Loucy (cell line): Measurements from ENCODE around the gene MN1.

ENCODE experiments used
- EZH2phosphoT487 ChIP-seq: fragments of 200-600 bp; IDR thresholded peaks from 2 replicates; pipeline ENCODE4 v1.6.1; 2018; ENCODE audit warnings: antibody characterized with exemption, mild to moderate bottlenecking, moderate library complexity, borderline replicate concordance
- TF ChIP-seq, protein P1 (sequence below): fragments of 200-600 bp; sonication (generic); conservative IDR thresholded peaks from 2 replicates; pipeline ENCODE4 v1.5.1; 2014; ENCODE audit warnings: mild to moderate bottlenecking, antibody characterized with exemption, low read length

DNA sequence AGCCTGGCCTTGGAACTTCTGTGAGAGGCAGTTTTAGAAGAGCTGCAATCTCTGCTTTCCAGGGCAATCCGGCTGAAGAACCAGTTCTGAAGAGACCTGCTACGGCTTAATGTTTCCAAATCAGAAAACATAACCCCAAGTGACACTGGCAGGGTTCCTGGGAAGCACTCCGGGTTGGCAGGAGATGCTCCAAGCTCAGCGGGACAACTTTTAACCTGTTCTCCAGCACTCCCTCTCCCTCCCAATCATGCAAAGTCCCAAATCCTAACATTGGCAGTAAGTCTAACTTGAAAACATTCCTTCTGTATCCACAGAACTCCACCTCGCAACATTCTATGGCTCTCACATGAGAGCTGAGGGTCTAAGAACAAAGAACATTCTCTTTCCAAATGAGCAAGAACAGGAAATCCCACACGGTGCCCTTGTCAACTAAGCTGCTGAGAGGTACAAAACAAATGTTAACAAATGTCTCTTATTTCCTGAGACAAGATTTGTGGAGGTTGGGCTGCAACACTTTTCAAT lies 48.5 kb upstream of the MN1 start:
- TF ChIP-seq, protein P1, sequence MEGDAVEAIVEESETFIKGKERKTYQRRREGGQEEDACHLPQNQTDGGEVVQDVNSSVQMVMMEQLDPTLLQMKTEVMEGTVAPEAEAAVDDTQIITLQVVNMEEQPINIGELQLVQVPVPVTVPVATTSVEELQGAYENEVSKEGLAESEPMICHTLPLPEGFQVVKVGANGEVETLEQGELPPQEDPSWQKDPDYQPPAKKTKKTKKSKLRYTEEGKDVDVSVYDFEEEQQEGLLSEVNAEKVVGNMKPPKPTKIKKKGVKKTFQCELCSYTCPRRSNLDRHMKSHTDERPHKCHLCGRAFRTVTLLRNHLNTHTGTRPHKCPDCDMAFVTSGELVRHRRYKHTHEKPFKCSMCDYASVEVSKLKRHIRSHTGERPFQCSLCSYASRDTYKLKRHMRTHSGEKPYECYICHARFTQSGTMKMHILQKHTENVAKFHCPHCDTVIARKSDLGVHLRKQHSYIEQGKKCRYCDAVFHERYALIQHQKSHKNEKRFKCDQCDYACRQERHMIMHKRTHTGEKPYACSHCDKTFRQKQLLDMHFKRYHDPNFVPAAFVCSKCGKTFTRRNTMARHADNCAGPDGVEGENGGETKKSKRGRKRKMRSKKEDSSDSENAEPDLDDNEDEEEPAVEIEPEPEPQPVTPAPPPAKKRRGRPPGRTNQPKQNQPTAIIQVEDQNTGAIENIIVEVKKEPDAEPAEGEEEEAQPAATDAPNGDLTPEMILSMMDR, result no peak
- TF ChIP-seq EZH2phosphoT487, result no peak
